KMS-11 (cell line): Measurements from ENCODE around the gene ACSF3.

Experiments used
- H2AFZ ChIP-seq: fragments of 200-600 bp; sonication (generic); 2 replicates; pipeline ENCODE4 v1.6.1; 2016; ENCODE audit warnings: antibody characterized with exemption, mixed run types, low read depth
- H3K27ac ChIP-seq: fragments of 200-600 bp; sonication (generic); 2 replicates; pipeline ENCODE4 v1.6.1; 2016; ENCODE audit warnings: mild to moderate bottlenecking, mixed run types
- H3K27me3 ChIP-seq: fragments of 200-600 bp; sonication (generic); 2 replicates; pipeline ENCODE4 v1.6.1; 2017; ENCODE audit warnings: mild to moderate bottlenecking, low read depth, mixed run types, moderate library complexity; ENCODE audit not compliant: insufficient read depth
- H3K36me3 ChIP-seq: fragments of 200-600 bp; sonication (generic); 2 replicates; pipeline ENCODE4 v1.6.1; 2017; ENCODE audit warnings: mild to moderate bottlenecking, mixed run types; ENCODE audit not compliant: insufficient read depth
- H3K4me1 ChIP-seq: fragments of 200-600 bp; sonication (generic); 2 replicates; pipeline ENCODE4 v1.6.1; 2016; ENCODE audit warnings: mild to moderate bottlenecking, low read depth, mixed run types; ENCODE audit not compliant: poor library complexity, severe bottlenecking
- H3K4me2 ChIP-seq: fragments of 200-600 bp; sonication (generic); 2 replicates; pipeline ENCODE4 v1.7.0; 2016; ENCODE audit warnings: mild to moderate bottlenecking, mixed run types
- H3K4me3 ChIP-seq: fragments of 200-600 bp; sonication (generic); IDR thresholded peaks from 2 replicates; pipeline ENCODE4 v1.6.1; 2017; ENCODE audit warnings: low read depth, low read length, mixed read lengths; ENCODE audit not compliant: insufficient read depth
- H3K79me2 ChIP-seq: fragments of 200-600 bp; sonication (generic); 2 replicates; pipeline ENCODE4 v1.6.1; 2016; ENCODE audit warnings: low read depth, mixed run types; ENCODE audit not compliant: insufficient read depth
- H3K9ac ChIP-seq: fragments of 200-600 bp; sonication (generic); 2 replicates; pipeline ENCODE4 v1.6.1; 2016; ENCODE audit warnings: mild to moderate bottlenecking, mixed run types
- H4K20me1 ChIP-seq: fragments of 200-600 bp; sonication (generic); 2 replicates; pipeline ENCODE4 v1.6.1; 2016; ENCODE audit warnings: mild to moderate bottlenecking, mixed run types; ENCODE audit not compliant: insufficient read depth
- CTCF ChIP-seq: fragments of 200-600 bp; sonication (generic); conservative IDR thresholded peaks from 2 replicates; pipeline ENCODE4 v1.6.1; 2017; ENCODE audit warnings: low read depth, mild to moderate bottlenecking, antibody characterized with exemption, low read length, moderate library complexity, mixed read lengths

The ACSF3 gene

DNA sequence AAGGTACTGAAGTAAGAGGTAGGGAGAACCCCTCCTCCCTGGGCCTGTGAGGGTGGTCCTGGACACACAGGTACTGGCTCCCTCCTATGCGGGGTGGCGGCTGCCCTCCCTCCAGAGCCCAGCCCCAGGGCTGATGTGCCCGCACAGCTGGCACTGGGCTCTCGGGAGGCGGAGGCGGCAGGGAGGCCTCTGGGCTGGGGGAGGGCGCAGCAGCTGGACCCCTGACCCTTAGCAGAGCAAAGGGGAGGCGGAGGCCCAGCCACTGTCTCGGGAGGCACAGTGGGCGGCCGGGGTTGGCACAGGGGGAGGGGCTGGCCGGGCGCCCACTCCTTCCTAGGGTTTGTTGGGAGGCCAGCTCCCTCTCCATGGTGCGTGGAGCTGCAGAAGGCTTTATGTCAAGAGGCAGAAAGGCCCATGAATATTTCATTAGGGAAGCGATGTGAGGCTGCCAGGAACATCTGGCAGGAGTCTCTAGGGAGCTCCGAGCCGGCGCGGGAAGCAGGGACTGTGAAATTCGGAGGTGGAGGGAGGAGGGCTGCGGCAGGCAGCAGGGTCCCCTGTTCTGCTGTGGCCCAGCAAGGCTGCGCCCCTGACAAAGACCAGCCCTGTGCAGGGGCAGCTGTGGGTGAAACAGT is 44.1 kb upstream of the ACSF3 start:
- Histone ChIP-seq H3K4me1 (no peaks in the 10 kb centered on the region), H4K20me1 (no peaks in the 10 kb centered on the region), H3K27me3 (peaks cover 84% of the 10 kb centered on the region), H3K4me3 (no peak overlapping the region), H3K79me2 (no peaks in the 10 kb centered on the region), H3K9ac (no peak overlapping the region), H3K4me2 (no peak overlapping the region), H3K27ac (no peak overlapping the region), H2AFZ (no peak overlapping the region), H3K36me3 (no peaks in the 10 kb centered on the region)
- no peak for TF ChIP-seq CTCF

DNA sequence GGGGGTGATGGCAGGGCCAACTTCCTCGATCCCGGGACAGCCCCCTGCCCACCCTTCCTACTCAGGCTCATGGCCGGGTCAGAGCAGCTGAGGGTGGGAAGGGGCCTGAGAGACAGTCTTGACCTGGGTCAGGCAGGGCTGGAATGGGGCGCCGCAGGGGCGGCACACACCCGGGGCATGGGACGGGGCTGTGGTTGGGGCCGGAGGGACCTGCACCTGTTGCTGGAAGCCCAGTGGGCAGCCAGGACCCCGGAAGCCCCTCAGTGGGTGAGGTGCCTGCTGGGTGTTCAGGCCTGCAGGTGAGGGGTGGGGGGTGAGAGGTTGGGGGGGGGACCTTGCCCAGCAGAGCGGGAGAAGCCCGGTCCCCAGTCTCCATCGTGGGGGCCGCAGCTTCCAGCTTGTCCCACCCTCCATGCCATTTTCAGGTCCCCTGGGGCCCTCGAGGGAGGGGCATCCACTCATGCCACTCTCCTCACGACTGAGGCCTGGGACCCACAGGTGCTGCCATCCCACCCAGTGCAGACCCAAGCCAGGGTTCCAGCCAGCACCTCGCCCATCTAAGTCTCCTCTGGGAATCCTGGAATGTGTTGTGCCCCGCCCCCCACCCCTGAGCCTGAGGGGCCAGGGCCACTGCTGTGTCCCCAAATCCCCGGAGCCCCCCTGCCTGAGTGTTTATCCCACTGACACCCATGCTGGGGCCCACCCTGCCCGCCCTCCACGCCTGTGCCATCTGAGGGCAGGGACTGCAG is 43.4 kb upstream of the ACSF3 start:
- Histone ChIP-seq H3K79me2 (no peaks in the 10 kb centered on the region), H4K20me1 (no peaks in the 10 kb centered on the region), H3K9ac (no peak overlapping the region), H3K4me2 (no peak overlapping the region), H3K36me3 (no peaks in the 10 kb centered on the region), H2AFZ (no peak overlapping the region), H3K27me3 (peaks cover 84% of the 10 kb centered on the region), H3K4me1 (no peaks in the 10 kb centered on the region), H3K27ac (no peak overlapping the region), H3K4me3 (no peak overlapping the region)
- no peak for TF ChIP-seq CTCF

- H3K79me2 ChIP-seq = no peaks in the 10 kb centered on the region
Observed at GRCh38 chr16:89050868-89051311, 42.8 kb upstream of the ACSF3 start.

GRCh38 chr16:89051521-89052166 is 42.0 kb upstream of the ACSF3 start:
- Histone ChIP-seq H2AFZ (no peak overlapping the region), H3K36me3 (no peaks in the 10 kb centered on the region), H4K20me1 (no peaks in the 10 kb centered on the region), H3K79me2 (no peaks in the 10 kb centered on the region), H3K4me3 (no peak overlapping the region), H3K9ac (no peak overlapping the region), H3K27me3 (peaks cover 85% of the 10 kb centered on the region), H3K4me2 (no peak overlapping the region), H3K4me1 (no peaks in the 10 kb centered on the region), H3K27ac (no peak overlapping the region)
- TF ChIP-seq CTCF = no peak

More at GRCh38 chr16:89050868-89051311, 42.8 kb upstream of the ACSF3 start:
- Histone ChIP-seq H4K20me1 (no peaks in the 10 kb centered on the region), H3K4me2 (no peak overlapping the region), H2AFZ (no peak overlapping the region), H3K4me3 (no peak overlapping the region), H3K27me3 (peaks cover 84% of the 10 kb centered on the region), H3K4me1 (no peaks in the 10 kb centered on the region), H3K36me3 (no peaks in the 10 kb centered on the region), H3K9ac (no peak overlapping the region), H3K27ac (no peak overlapping the region)
- no peak for TF ChIP-seq CTCF
